ENCODE results near the gene CDR2. TPM values are rescaled to one million over a fixed set of nuclear protein-coding genes. Genes with fewer than 3 reads are reported as not detected.
"Not testable (repeated sequence)": the region's sequence is repeated elsewhere in the genome, so short reads cannot be mapped to it uniquely, and the experiment has no call there.

Gene CDR2
- total RNA-seq, 1 donor from 2014 or later, result 6.8 TPM

DNA sequence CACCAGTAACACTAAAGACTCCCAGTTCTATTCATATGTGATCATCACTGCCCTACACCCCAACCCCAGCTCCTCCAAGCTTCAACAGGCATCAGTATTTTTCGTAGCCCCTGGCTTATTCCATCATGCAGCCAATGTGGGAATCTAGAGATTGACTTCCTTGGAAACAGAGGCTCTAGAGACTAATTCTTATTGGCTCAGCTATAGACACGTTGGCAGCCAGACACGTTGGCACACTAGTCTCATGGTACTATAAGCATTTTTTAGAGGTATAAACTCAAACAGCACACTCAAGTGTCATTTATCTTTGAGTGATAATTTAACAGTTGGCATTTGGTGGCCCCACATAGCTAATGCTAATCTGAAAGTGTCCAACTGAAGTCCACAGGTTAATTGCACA lies 44.4 kb upstream of the CDR2 start:
- H3K36me3 ChIP-seq, result peaks cover 44% of the 10 kb centered on the region
- TF ChIP-seq CTCF (IDR thresholded peaks at IDR 0.05; ENCODE audit: borderline replicate concordance), result no peak
- no peaks in the 10 kb centered on the region for H3K27me3 ChIP-seq (ENCODE audit: low read depth)
- no peaks in the 10 kb centered on the region for H3K9me3 ChIP-seq (replicated peaks)
- intact Hi-C loops (cut with micrococcal nuclease), result no loop called here
- no peak overlapping the region for H3K27ac ChIP-seq (replicated peaks)
- H3K4me1 ChIP-seq, result no peaks in the 10 kb centered on the region
- no peak overlapping the region for H3K4me3 ChIP-seq
- DNase-seq, result no peak

- H3K27me3 ChIP-seq (ENCODE audit: low read depth); H3K4me3 ChIP-seq; DNase-seq; H3K4me1 ChIP-seq; H3K27ac ChIP-seq (replicated peaks); intact Hi-C loops (cut with micrococcal nuclease); H3K9me3 ChIP-seq (replicated peaks): not testable (repeated sequence)
- peaks cover 40% of the 10 kb centered on the region for H3K36me3 ChIP-seq
Observed at GRCh38 chr16:22417798-22418197, 43.4 kb upstream of the CDR2 start.

DNA sequence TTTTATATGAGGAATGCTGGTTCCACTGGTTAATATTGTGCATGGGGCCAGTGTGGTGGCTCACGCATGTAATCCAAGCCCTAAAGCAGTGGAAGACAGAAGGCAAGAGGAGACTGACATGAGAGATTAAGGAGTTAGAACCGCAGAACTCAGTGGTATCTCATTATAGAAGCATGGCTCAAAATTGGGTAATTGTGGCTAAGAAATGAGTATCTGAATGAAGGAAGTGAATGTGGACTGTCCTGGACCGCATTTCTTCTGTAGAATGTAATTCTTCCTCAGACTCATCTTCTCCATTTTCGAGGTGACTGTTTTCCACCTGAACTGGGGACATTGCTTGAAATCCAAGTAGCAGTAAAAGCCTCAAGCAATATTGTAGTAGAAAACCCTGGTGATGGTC lies 42.6 kb upstream of the CDR2 start:
- Histone ChIP-seq H3K4me3 (no peak overlapping the region), H3K9me3 (replicated peaks) (no peaks in the 10 kb centered on the region), H3K4me1 (no peaks in the 10 kb centered on the region), H3K27me3 (ENCODE audit: low read depth) (no peaks in the 10 kb centered on the region), H3K27ac (replicated peaks) (no peak overlapping the region), H3K36me3 (peaks cover 32% of the 10 kb centered on the region)
- no peak for TF ChIP-seq CTCF (IDR thresholded peaks at IDR 0.05; ENCODE audit: borderline replicate concordance)
- intact Hi-C loops (cut with micrococcal nuclease), result no loop called here
- no peak for DNase-seq

- no peak overlapping the region for H3K4me3 ChIP-seq
- TF ChIP-seq CTCF (IDR thresholded peaks at IDR 0.05; ENCODE audit: borderline replicate concordance), result no peak
- peaks cover 5% of the 10 kb centered on the region for H3K36me3 ChIP-seq
- DNase-seq, result no peak
- H3K9me3 ChIP-seq (replicated peaks), result no peaks in the 10 kb centered on the region
- no peaks in the 10 kb centered on the region for H3K27me3 ChIP-seq (ENCODE audit: low read depth)
- H3K27ac ChIP-seq (replicated peaks), result no peak overlapping the region
- H3K4me1 ChIP-seq, result no peaks in the 10 kb centered on the region
- intact Hi-C loops (cut with micrococcal nuclease), result no loop called here
Observed at GRCh38 chr16:22413819-22414218, 39.4 kb upstream of the CDR2 start.

DNA sequence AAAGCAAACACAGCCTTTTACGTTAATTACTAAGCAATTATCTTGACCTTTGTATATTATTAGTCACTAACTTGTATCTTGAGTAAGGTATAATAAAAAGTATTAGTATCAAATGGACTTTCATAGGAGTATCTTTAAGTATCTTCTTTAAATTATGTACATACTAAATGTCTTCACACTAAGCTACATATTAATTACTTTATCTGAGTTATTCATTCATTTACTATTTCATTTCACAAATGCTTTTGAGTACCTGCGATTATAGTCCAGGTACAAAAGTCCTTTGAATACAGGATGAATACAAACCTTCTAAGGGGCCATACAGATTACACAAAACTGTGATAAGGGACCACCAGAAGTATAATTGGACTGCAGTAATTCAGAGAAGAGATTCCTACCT lies 33.1 kb upstream of the CDR2 start:
- Histone ChIP-seq H3K27me3 (ENCODE audit: low read depth) (no peaks in the 10 kb centered on the region), H3K4me1 (peaks cover 7% of the 10 kb centered on the region), H3K4me3 (no peak overlapping the region), H3K27ac (replicated peaks) (no peak overlapping the region), H3K9me3 (replicated peaks) (no peaks in the 10 kb centered on the region), H3K36me3 (peaks cover 3% of the 10 kb centered on the region)
- intact Hi-C loops (cut with micrococcal nuclease), result no loop called here
- no peak for DNase-seq
- TF ChIP-seq CTCF (IDR thresholded peaks at IDR 0.05; ENCODE audit: borderline replicate concordance), result no peak

DNA sequence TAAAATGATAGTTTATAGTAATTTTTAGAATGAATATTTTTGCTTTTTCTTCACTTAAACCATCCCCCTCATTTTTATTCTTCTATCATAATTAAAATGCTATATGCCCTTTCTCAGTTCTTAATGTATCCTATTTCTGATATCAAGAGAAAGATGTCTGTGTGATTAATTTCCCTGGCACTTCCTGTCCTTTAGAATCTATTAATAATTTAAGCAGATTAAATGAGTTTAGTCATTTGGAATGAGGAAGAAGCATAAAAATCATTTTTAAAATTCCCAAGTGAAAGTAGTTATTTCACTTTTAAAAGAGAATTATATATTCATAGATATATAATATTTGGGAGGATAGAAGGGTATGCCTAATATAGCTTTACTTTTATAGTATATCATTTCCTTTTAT lies 27.8 kb upstream of the CDR2 start:
- DNase-seq, result no peak
- TF ChIP-seq CTCF (IDR thresholded peaks at IDR 0.05; ENCODE audit: borderline replicate concordance), result no peak
- no peaks in the 10 kb centered on the region for H3K9me3 ChIP-seq (replicated peaks)
- H3K27me3 ChIP-seq (ENCODE audit: low read depth), result no peaks in the 10 kb centered on the region
- H3K27ac ChIP-seq (replicated peaks), result no peak overlapping the region
- peaks cover 8% of the 10 kb centered on the region for H3K4me1 ChIP-seq
- no peak overlapping the region for H3K4me3 ChIP-seq
- peaks cover 3% of the 10 kb centered on the region for H3K36me3 ChIP-seq
- intact Hi-C loops (cut with micrococcal nuclease), result no loop called here
